ENCODE measurements around the gene CRTC1. TPM values are rescaled to one million over a fixed set of nuclear protein-coding genes. Genes with fewer than 3 reads are reported as not detected.
A peak's percentile ranks its signal among the peaks of the same experiment; 100 is the strongest.

The CRTC1 gene
- polyA plus RNA-seq, 2 of the 4 experiments (the other 2 are of a cell fraction), result 0.87 to 4.0 TPM

DNA sequence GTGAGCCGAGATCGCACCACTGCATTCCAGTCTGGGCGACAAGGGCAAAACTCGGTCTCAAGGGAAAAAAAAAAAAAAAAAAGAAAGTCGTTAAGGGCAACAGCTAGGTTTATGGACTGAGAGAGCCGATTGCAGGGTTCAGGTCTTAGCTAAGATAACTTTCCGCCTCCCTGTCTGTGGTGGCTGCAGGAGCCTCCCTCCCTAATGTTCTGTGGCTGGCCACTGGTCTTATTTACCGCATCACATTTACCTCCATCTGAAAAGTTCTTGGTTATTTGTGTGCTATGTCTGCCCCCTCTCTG lies 722 bp upstream of the CRTC1 start:
- peaks cover 25% of the 10 kb centered on the region for H3K4me1 ChIP-seq
- H3K4me3 ChIP-seq, result peak overlapping the region; percentile 66
- H3K27ac ChIP-seq, result peak overlapping the region; percentile 96
- H3K9me3 ChIP-seq, result no peaks in the 10 kb centered on the region
- TF ChIP-seq RARB (CRISPR knock-in tag; IDR thresholded peaks at IDR 0.05), result no peak
- TF ChIP-seq, protein P1, sequence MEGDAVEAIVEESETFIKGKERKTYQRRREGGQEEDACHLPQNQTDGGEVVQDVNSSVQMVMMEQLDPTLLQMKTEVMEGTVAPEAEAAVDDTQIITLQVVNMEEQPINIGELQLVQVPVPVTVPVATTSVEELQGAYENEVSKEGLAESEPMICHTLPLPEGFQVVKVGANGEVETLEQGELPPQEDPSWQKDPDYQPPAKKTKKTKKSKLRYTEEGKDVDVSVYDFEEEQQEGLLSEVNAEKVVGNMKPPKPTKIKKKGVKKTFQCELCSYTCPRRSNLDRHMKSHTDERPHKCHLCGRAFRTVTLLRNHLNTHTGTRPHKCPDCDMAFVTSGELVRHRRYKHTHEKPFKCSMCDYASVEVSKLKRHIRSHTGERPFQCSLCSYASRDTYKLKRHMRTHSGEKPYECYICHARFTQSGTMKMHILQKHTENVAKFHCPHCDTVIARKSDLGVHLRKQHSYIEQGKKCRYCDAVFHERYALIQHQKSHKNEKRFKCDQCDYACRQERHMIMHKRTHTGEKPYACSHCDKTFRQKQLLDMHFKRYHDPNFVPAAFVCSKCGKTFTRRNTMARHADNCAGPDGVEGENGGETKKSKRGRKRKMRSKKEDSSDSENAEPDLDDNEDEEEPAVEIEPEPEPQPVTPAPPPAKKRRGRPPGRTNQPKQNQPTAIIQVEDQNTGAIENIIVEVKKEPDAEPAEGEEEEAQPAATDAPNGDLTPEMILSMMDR (IDR thresholded peaks at IDR 0.05), result no peak
- TF ChIP-seq JUNB (IDR thresholded peaks at IDR 0.05), result no peak
- TF ChIP-seq ZFP36 (IDR thresholded peaks at IDR 0.05; ENCODE audit: borderline replicate concordance, partially characterized antibody), result no peak
- no peak for TF ChIP-seq KDM1A (IDR thresholded peaks at IDR 0.05; ENCODE audit: low read depth)
- no peak for TF ChIP-seq ZC3H11A (IDR thresholded peaks at IDR 0.05)
- TF ChIP-seq ZSCAN20 (CRISPR knock-in tag; IDR thresholded peaks at IDR 0.05), result no peak
- no peak for TF ChIP-seq FOSL2 (IDR thresholded peaks at IDR 0.05)
- TF ChIP-seq FOSL2 (CRISPR knock-in tag; IDR thresholded peaks at IDR 0.05), result no peak
- no peak for TF ChIP-seq CHD4 (IDR thresholded peaks at IDR 0.05; ENCODE audit: borderline replicate concordance)
- no peak for TF ChIP-seq HOXB5 (CRISPR knock-in tag; IDR thresholded peaks at IDR 0.05)
- TF ChIP-seq RNF2 (IDR thresholded peaks at IDR 0.05; ENCODE audit: borderline replicate concordance, low read depth), result no peak
- TF ChIP-seq EHMT2 (IDR thresholded peaks at IDR 0.05; ENCODE audit: low read depth), result no peak
- no peak for TF ChIP-seq MAZ (IDR thresholded peaks at IDR 0.05; ENCODE audit: borderline replicate concordance, low read depth, low read length)
- TF ChIP-seq, protein P2, sequence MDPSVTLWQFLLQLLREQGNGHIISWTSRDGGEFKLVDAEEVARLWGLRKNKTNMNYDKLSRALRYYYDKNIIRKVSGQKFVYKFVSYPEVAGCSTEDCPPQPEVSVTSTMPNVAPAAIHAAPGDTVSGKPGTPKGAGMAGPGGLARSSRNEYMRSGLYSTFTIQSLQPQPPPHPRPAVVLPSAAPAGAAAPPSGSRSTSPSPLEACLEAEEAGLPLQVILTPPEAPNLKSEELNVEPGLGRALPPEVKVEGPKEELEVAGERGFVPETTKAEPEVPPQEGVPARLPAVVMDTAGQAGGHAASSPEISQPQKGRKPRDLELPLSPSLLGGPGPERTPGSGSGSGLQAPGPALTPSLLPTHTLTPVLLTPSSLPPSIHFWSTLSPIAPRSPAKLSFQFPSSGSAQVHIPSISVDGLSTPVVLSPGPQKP (IDR thresholded peaks at IDR 0.05; ENCODE audit: low read depth, low read length), result no peak
- no peak for TF ChIP-seq GATA3 (IDR thresholded peaks at IDR 0.05; ENCODE audit: borderline replicate concordance)
- no peak for TF ChIP-seq MAFK (IDR thresholded peaks at IDR 0.05; ENCODE audit: partially characterized antibody)
- no peak; a peak in 1 of 6 replicates for ATAC-seq
- no peak for DNase-seq (ENCODE audit: low read depth in 1 of 2, low spot score in 1 of 2)
- POLR2A ChIA-PET, result no interaction called here
- 64% methylated on average over 8 of the region's 8 CpGs for WGBS (ENCODE audit: missing lambda C conversion rate)
- FAIRE-seq, result no peak
- CTCF ChIA-PET, result interaction anchor here (0.7 to 1.3 kb wide), 2 partner anchors 89 to 343 kb away, joined by 4 read pairs; no protein-coding TSS in a partner anchor
- peak overlapping the region; percentile 91 for H3K4me2 ChIP-seq

DNA sequence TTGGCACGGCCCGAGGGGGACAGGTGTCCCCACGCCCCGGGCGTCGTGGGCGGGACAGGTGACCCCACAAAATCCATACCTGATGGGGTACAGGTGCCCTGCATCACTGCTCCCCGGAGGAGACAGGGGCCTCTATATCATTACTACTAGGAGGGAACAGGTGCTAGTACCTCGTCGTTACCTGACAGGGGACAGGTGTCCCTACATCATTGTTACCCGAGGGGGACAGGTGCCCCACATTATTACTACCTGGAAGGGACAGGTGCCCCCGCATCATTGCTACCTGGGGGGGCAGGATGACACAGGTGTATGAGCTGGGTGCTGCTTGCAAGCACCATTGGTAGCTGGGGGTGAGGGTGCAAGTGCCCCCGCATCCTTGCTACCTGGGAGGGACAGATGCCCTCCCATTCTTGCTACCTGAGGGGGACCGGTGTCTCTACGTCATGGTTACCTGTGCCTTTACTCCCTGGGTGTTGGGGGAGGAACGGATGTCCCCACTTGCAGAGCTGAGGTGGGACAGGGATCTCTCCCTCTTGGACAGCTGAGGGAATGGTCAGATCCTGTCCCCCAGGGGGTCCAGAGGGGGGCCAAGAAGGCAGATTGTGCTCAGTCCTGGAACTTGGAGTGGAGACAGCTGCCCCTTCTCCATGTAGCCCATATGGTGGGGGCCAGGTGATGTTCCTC lies 620 bp downstream of the CRTC1 start:
- WGBS (ENCODE audit: missing lambda C conversion rate), result 72% methylated on average over 5 of the region's 16 CpGs
- FAIRE-seq (no peak), DNase-seq (ENCODE audit: low read depth in 1 of 2, low spot score in 1 of 2) (no peak)

More for the DNA sequence above, 620 bp downstream of the CRTC1 start:
- H3K4me1 ChIP-seq, result peaks cover 14% of the 10 kb centered on the region
- no peaks in the 10 kb centered on the region for H3K9me3 ChIP-seq
- CTCF ChIA-PET, result no interaction called here
- H3K4me3 ChIP-seq, result peak overlapping the region; percentile 66
- TF ChIP-seq EHF (CRISPR knock-in tag; IDR thresholded peaks at IDR 0.05) (no peak), CEBPB (IDR thresholded peaks at IDR 0.05) (no peak), RFX5 (IDR thresholded peaks at IDR 0.05) (no peak), CBX8 (IDR thresholded peaks at IDR 0.05) (no peak), CHD4 (IDR thresholded peaks at IDR 0.05; ENCODE audit: borderline replicate concordance) (no peak), POLR2AphosphoS2 (conservative IDR thresholded peaks at IDR 0.05; ENCODE audit: low read length) (no peak), RARB (CRISPR knock-in tag; IDR thresholded peaks at IDR 0.05) (no peak)
- TF ChIP-seq, protein P3, sequence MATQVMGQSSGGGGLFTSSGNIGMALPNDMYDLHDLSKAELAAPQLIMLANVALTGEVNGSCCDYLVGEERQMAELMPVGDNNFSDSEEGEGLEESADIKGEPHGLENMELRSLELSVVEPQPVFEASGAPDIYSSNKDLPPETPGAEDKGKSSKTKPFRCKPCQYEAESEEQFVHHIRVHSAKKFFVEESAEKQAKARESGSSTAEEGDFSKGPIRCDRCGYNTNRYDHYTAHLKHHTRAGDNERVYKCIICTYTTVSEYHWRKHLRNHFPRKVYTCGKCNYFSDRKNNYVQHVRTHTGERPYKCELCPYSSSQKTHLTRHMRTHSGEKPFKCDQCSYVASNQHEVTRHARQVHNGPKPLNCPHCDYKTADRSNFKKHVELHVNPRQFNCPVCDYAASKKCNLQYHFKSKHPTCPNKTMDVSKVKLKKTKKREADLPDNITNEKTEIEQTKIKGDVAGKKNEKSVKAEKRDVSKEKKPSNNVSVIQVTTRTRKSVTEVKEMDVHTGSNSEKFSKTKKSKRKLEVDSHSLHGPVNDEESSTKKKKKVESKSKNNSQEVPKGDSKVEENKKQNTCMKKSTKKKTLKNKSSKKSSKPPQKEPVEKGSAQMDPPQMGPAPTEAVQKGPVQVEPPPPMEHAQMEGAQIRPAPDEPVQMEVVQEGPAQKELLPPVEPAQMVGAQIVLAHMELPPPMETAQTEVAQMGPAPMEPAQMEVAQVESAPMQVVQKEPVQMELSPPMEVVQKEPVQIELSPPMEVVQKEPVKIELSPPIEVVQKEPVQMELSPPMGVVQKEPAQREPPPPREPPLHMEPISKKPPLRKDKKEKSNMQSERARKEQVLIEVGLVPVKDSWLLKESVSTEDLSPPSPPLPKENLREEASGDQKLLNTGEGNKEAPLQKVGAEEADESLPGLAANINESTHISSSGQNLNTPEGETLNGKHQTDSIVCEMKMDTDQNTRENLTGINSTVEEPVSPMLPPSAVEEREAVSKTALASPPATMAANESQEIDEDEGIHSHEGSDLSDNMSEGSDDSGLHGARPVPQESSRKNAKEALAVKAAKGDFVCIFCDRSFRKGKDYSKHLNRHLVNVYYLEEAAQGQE (IDR thresholded peaks at IDR 0.05), result no peak
- TF ChIP-seq, protein P1 (IDR thresholded peaks at IDR 0.05), result no peak
- TF ChIP-seq, protein P4, sequence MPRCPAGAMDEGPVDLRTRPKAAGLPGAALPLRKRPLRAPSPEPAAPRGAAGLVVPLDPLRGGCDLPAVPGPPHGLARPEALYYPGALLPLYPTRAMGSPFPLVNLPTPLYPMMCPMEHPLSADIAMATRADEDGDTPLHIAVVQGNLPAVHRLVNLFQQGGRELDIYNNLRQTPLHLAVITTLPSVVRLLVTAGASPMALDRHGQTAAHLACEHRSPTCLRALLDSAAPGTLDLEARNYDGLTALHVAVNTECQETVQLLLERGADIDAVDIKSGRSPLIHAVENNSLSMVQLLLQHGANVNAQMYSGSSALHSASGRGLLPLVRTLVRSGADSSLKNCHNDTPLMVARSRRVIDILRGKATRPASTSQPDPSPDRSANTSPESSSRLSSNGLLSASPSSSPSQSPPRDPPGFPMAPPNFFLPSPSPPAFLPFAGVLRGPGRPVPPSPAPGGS (IDR thresholded peaks at IDR 0.05), result no peak
- TF ChIP-seq, protein P5, sequence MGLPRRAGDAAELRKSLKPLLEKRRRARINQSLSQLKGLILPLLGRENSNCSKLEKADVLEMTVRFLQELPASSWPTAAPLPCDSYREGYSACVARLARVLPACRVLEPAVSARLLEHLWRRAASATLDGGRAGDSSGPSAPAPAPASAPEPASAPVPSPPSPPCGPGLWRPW (IDR thresholded peaks at IDR 0.05), result no peak
- ATAC-seq, result no peak
- POLR2A ChIA-PET, result no interaction called here
- peak overlapping the region; percentile 93 for H3K4me2 ChIP-seq
- H3K27ac ChIP-seq, result peak overlapping the region; percentile 96

All from A549 (cell line).